Stimulated activated CD4-positive, alpha-beta T cell treated with anti-CD3 and anti-CD28 coated beads, TNF-alpha, amount 100 ng/mL, for 48 hours (primary cell): ENCODE data around the gene TSPAN3.

ENCODE experiments used
- DNase-seq, 3 donors: peaks; one replicate each; pipeline ENCODE4 v3.0.0-alpha.2; 2020; ENCODE audit warnings: low read depth in 3 of 3

The TSPAN3 gene

DNA sequence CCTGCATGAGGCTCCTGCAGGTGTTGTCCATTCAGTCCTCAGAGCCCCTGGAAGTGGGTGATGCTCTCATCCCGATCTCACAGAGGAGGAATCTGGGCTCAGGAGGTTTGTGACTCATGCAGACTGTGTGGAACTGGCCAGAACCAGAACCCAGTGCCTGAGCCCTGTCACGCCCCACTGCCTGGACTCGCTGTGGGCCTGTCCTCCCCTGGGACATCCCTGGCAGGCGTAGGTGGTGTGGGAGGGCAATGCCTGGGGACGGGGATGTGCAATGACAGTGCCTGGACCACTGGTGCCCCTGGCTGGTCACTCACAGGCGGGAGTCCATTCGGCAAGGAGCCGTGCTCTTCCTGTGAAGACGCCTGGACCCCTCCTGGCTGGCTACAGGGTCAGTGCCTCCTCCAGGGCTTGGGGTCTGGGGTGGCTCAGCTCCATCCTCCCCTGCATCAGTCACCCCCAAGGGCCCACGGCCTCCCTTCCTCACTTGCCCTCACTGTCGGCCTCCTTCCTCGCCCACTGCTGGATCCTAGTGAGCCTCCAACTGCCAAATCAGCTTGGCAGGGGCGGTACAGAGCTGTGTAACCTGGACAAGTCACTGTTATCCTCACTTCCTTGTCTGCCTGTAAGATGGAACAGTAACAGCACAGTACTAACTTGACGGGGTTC lies 61.1 kb downstream of the TSPAN3 start:
- no peak for DNase-seq

- no peak for DNase-seq
Observed at GRCh38 chr15:77009176-77009575, 61.7 kb downstream of the TSPAN3 start.

DNA sequence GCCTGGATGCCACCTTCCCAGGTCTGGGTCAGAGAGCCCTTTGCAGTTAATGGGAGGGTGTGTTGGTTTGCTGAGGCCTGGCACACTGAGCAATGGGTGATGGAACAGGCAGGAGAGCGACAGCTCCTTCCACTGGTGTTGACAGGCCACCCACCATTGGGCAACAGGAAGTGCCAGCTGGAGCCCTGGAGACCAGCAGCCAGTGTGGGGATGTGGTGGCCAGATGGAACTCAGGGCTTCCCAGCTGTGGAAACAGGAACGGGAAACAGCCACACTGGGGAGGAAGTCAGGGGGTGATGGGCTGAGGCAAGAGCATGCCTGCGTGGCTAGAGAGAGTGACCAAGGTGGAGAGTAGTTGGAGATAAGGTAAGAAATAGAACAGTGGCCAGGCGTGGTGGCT lies 66.7 kb downstream of the TSPAN3 start:
- no peak for DNase-seq

DNA sequence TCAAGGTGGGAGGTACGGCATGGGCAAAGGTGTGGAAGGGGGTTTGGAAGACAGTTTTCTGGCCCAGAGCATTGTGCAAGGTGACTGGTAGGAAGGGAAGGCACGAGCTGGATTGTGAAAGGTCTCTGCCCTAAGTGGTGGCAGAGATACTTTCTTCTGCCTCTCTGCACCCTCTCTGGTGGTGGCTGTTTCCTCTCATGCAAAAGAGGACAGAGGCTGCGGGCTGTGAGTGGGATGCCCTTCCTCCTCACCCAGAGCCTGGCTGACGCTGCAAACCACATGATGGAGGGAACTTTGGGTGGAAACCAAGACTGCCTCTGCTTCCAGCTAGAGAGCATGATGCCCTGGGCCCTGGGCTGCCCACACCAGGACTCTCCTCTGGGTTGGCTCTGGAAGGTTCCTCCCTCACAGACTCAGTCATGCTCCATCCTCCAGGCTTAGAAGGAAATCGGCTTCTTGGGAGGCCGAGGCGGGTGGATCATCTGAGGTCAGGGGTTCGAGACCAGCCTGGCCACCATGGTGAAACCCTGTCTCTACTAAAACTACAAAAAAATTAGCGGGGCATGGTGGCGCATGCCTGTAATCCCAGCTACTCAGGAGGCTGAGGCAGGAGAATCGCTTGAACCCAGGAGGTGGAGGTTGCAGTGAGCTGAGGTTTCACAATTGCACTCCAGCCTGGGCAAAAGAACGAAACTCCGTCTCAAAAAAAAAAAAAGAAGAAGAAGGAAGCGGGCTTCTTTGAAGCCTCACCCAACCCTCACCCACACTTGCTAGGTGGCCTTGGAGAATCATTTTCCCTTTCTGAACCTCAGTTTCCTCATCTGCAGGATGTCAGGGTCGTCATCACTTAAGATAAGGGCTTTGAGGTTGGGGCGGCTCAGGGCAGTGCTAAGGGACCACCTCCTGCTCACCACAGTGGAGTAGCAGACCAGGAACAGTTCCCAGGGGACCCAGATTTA lies 67.7 kb downstream of the TSPAN3 start:
- peak; percentile 55 to 73 (median 70) for DNase-seq

- DNase-seq: no peak
Observed at GRCh38 chr15:77002436-77002835, 68.5 kb downstream of the TSPAN3 start.

- no peak for DNase-seq
Observed at GRCh38 chr15:77001966-77002365, 68.9 kb downstream of the TSPAN3 start.

GRCh38 chr15:77001351-77001750 lies 69.6 kb downstream of the TSPAN3 start:
- no peak for DNase-seq

DNA sequence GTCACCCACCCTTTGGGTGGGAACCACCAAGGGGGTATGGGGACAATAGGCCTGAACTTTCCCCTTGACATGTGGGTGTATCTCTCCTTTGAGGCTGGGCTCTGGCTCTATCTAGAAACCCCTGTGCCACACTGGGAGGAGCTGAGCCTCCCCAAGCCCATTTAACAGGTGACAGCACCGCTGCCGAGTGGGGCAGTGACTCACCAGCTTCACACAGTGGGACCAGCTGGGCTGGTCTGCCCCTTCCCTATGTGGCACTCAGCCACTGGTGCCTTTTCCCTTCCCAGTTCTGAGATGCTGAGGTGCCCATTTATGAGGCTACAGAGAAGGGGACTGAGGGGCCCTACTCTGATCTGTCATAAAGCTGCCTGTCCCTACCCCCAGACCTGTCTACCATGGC lies 70.9 kb downstream of the TSPAN3 start:
- DNase-seq: no peak

DNA sequence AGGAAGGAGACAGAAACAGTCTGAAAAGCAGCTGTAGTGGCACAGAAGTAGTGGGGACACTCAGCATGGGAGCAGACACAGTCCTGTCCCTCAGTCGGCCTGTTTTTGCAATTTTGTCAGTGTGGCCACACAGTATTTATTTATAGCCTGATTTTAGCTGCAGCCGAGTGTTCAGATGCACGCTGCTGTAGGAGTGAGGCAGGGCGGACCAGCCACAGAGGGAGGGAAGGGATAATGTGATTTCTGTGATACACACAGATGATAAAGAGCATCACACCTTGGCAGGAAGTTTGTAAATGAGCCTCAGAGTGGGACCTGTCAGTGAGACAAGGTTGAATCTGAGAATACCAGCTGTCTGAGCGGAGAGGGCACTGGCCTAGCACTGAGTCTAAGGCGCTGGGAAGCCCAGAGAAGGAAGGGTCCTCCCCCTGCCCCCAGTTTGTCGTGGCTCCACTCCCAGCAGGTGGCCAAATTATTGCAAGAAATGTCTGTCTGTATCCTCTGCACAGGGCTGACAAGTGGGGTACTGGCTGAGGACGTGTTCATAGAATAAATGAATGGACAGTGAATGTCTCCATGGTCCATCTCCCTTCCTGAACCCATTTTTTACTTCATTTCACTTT lies 72.1 kb downstream of the TSPAN3 start:
- no peak for DNase-seq

DNA sequence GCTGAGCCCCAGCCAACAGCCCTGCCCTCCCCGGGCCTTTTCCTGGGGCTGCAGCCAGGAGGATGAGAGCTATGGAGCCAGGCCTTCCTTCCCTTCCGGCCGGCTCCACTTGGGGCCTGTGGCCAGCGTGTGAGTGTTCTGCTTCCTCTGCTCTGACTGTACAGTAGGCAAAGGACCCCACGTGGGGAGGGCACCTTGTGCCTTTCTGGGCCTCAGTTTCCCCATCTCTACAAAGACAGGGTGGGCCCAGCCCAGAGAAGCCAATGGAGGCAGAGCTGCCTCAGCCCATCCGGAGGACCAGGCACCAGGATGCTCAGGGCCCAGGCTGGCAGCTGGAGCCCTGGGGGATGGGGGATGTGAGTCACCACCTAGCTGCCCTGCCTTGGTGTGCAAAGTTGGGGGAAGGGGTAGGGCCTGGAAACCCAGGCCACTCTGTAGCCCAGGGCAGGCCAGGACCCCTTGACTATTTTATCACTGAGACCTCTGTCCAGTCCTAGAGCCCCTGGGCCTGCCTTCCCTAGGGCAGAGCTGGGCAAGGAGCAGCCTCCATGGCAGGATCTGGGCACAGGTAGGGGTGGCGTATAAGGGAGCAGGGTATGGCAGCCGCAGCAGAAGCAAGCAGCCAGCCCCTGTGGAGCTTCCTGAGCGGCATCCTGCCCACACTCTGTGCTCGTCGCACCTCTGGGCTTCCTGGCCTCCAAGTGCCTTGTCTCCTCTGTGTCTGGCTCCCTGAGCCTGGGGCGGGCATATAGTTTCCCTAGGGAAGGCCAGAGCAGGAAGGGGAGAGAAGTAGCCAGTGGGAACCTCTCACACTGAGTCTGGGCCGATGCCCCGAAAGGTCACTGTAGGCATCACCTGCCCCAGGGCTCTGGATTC lies 74.1 kb downstream of the TSPAN3 start:
- peak in 2 of 3 donors; percentile 46 to 62 for DNase-seq

DNA sequence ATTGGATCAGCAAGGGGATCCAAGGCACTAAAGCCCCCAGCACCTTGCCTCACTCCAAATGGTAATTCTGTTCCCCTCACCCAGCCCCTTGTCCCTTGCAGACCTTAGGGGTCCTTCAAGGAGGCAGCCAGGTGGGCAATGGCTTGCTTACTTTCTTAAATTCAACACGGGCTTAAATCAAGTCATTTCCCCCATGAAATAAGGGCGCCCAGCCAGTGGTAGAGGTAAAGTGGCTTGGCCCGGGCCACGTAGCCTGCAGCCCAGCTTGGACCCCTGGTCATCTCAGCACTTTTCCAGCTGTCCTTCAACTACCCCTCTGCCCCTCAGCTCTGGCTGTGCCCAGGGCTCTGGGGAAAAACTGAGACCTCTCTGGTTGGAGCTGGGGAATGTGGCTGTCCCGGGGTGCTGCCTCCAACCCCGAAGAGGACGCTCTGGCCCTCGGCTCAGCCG lies 74.8 kb downstream of the TSPAN3 start:
- DNase-seq: no peak

- peak in 1 of 3 donors; percentile 69 for DNase-seq
Observed at GRCh38 chr15:76994971-76995945, 75.7 kb downstream of the TSPAN3 start, which contains the start of gene PSTPIP1. Gene PSTPIP1 (plus strand): TSS chr15:76995126. CDS start chr15:76995574, 448 bp downstream.

DNA sequence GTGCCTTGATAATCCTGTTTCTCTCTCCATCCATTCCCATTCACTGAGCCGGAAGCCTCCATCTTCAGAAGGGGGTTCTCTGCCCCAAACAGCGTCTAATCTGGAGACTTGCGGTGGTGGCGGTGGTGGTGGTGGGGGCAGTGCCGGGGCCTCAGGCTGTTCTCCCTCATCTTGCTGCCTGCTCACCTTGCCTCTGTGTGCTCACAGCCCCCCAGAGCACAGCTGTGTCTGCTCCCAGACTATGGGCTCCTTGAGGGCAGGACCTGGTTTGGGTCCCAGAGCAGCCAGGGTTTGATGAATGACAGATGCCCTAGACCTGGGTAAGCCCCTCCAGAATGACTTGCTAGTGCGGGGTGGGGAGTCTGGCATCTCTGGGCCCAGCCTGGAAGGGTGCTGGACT lies 76.4 kb downstream of the TSPAN3 start:
- no peak for DNase-seq

GRCh38 chr15:76994001-76994400 lies 76.9 kb downstream of the TSPAN3 start:
- DNase-seq: peak; percentile 39 to 61 (median 51)

- DNase-seq: no peak
Observed at GRCh38 chr15:76993114-76993725, 77.7 kb downstream of the TSPAN3 start.

DNA sequence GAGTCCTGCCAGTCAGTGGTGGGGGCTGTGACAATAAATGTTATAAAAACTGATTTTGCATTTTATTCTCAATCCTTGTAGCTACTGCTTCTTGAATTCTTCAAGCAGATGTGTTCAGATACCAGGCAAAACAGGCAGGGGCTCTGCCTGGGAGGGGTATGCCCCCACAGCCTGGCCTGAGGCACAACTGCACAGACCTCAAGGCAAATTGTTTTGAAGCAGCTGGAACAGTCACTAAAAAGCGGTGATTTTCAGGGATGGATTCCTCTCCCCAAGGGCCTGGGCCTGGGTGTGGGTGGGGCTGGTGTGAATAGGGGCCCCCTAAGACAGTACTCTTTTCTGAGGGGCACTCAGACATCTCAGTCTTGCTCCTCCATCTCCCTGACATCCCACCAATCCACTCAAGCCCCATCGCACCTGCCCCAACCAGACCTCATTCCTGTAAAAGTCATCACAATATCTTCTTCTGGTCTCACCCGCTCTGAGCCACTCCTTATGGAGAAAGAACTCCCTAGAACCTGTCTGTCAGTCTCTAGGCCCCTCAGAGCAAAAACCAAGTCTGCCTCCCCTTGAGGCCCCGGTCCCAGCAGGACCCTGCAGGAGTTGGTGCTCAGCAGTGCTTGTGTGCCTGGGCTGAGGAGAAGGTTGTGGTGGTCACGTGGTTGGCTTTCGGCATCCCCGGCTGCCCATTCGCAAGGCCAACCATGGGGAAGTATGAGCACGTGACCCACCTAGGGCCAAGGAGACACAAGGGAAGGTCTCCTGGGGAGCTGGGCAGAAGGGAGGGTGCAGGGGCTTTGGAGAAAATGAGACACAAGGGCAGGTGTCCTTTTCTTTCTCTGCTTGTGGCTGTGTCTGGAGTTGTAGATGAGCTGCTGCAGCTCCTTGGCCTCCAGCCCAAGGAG lies 78.9 kb downstream of the TSPAN3 start:
- no peak for DNase-seq
